MM.1S (cell line): Measurements from ENCODE around the gene SMU1.

ENCODE experiments used
- DNase-seq: peaks from one replicate; pipeline ENCODE4 v3.0.0-alpha.2; 2015
- H2AFZ ChIP-seq: fragments of 300-600 bp; sonication (generic); 2 replicates; pipeline ENCODE4 v1.6.0; 2016; ENCODE audit warnings: antibody characterized with exemption, low read length
- H3F3A ChIP-seq: fragments of 300-600 bp; sonication (generic); 2 replicates; pipeline ENCODE4 v1.6.1; 2016; ENCODE audit warnings: mild to moderate bottlenecking, antibody characterized with exemption, low read length, moderate library complexity, mixed read lengths; ENCODE audit not compliant: insufficient read depth
- H3K27ac ChIP-seq: fragments of 300-600 bp; sonication (generic); 2 replicates; pipeline ENCODE4 v1.5.1; 2016; ENCODE audit warnings: mild to moderate bottlenecking, low read length
- H3K27me3 ChIP-seq: fragments of 300-600 bp; sonication (generic); replicated peaks from 2 replicates; pipeline ENCODE4 v1.6.0; 2016; ENCODE audit warnings: low read length; ENCODE audit not compliant: insufficient read depth
- H3K36me3 ChIP-seq: fragments of 300-600 bp; sonication (generic); replicated peaks from 2 replicates; pipeline ENCODE4 v1.6.1; 2016; ENCODE audit warnings: mild to moderate bottlenecking, low read length, mixed read lengths; ENCODE audit not compliant: insufficient read depth
- H3K4me1 ChIP-seq: fragments of 300-600 bp; sonication (generic); 2 replicates; pipeline ENCODE4 v1.6.1; 2016; ENCODE audit warnings: low read length, mixed read lengths
- H3K4me2 ChIP-seq: fragments of 300-600 bp; sonication (generic); 2 replicates; pipeline ENCODE4 v1.6.0; 2016; ENCODE audit warnings: low read depth, low read length
- H3K4me3 ChIP-seq: fragments of 300-600 bp; sonication (generic); 2 replicates; pipeline ENCODE4 v1.5.1; 2016; ENCODE audit warnings: low read length, mixed read lengths
- H3K79me2 ChIP-seq: fragments of 300-600 bp; sonication (generic); 2 replicates; pipeline ENCODE4 v1.6.1; 2016; ENCODE audit warnings: mixed run types, low read length, mixed read lengths
- H3K9ac ChIP-seq: fragments of 300-600 bp; sonication (generic); 2 replicates; pipeline ENCODE4 v1.6.1; 2016; ENCODE audit warnings: low read length, mixed read lengths
- H3K9me2 ChIP-seq: fragments of 300-600 bp; sonication (generic); replicated peaks from 2 replicates; pipeline ENCODE4 v1.6.1; 2016; ENCODE audit warnings: mild to moderate bottlenecking, low read length, mixed read lengths; ENCODE audit not compliant: insufficient read depth
- H3K9me3 ChIP-seq: fragments of 300-600 bp; sonication (generic); replicated peaks from 2 replicates; pipeline ENCODE4 v1.6.1; 2016; ENCODE audit warnings: mild to moderate bottlenecking, low read length, mixed read lengths; ENCODE audit not compliant: insufficient read depth
- H4K20me1 ChIP-seq: fragments of 300-600 bp; sonication (generic); 2 replicates; pipeline ENCODE4 v1.6.1; 2016; ENCODE audit warnings: mild to moderate bottlenecking, low read length, moderate library complexity, mixed read lengths; ENCODE audit not compliant: insufficient read depth
- CTCF ChIP-seq: fragments of 300-600 bp; sonication (generic); IDR thresholded peaks from 2 replicates; pipeline ENCODE4 v1.5.1; 2016; ENCODE audit warnings: antibody characterized with exemption, low read length, mixed read lengths
- EZH2 ChIP-seq: fragments of 300-600 bp; sonication (generic); optimal IDR thresholded peaks from 2 replicates; pipeline ENCODE3; 2017; ENCODE audit warnings: low read depth, mild to moderate bottlenecking, antibody characterized with exemption, low read length, mixed read lengths
- EZH2phosphoT487 ChIP-seq: fragments of 300-600 bp; sonication (generic); IDR thresholded peaks from 2 replicates; pipeline ENCODE4 v1.6.1; 2018; ENCODE audit warnings: antibody characterized with exemption, low read length

The SMU1 gene

GRCh38 chr9:33022755-33023154, 53.7 kb downstream of the SMU1 start:
- Histone ChIP-seq H3K4me2 (no peak overlapping the region), H3F3A (no peaks in the 10 kb centered on the region), H3K27ac (no peak overlapping the region), H3K79me2 (peaks cover 58% of the 10 kb centered on the region), H3K9me3 (no peaks in the 10 kb centered on the region), H3K9ac (no peak overlapping the region), H4K20me1 (peaks cover 13% of the 10 kb centered on the region), H3K4me1 (peaks cover 16% of the 10 kb centered on the region), H3K27me3 (no peaks in the 10 kb centered on the region), H3K9me2 (no peaks in the 10 kb centered on the region), H3K4me3 (no peak overlapping the region), H2AFZ (no peak overlapping the region), H3K36me3 (peaks cover 2% of the 10 kb centered on the region; the same call in 1 of the 2 replicates)
- no peak for DNase-seq
- no peak for TF ChIP-seq EZH2
- TF ChIP-seq EZH2phosphoT487 = no peak
- TF ChIP-seq CTCF = no peak

- Histone ChIP-seq H4K20me1 (peaks cover 13% of the 10 kb centered on the region), H3K4me2 (no peak overlapping the region), H3K27ac (no peak overlapping the region), H3K9ac (no peak overlapping the region), H3K4me3 (no peak overlapping the region), H3K79me2 (peaks cover 54% of the 10 kb centered on the region), H3K27me3 (no peaks in the 10 kb centered on the region), H3K9me2 (no peaks in the 10 kb centered on the region), H2AFZ (no peak overlapping the region), H3K36me3 (peaks cover 2% of the 10 kb centered on the region; the same call in 1 of the 2 replicates), H3F3A (no peaks in the 10 kb centered on the region), H3K9me3 (no peaks in the 10 kb centered on the region), H3K4me1 (peaks cover 16% of the 10 kb centered on the region)
- no peak for DNase-seq
- TF ChIP-seq EZH2phosphoT487 (no peak), CTCF (no peak), EZH2 (no peak)
Measured at GRCh38 chr9:33022303-33022702, 54.2 kb downstream of the SMU1 start.

- Histone ChIP-seq H3K79me2 (peaks cover 30% of the 10 kb centered on the region), H3K4me2 (no peak overlapping the region), H3K4me1 (peaks cover 7% of the 10 kb centered on the region), H3K27me3 (no peaks in the 10 kb centered on the region), H4K20me1 (no peaks in the 10 kb centered on the region), H3K9ac (no peak overlapping the region), H3K27ac (no peak overlapping the region), H3K9me2 (no peaks in the 10 kb centered on the region), H3K36me3 (0 out of 2 replicates have a peak, but pooled peaks cover 2% of the 10 kb centered on the region), H2AFZ (no peak overlapping the region), H3K4me3 (no peak overlapping the region), H3F3A (no peaks in the 10 kb centered on the region), H3K9me3 (no peaks in the 10 kb centered on the region)
- DNase-seq = no peak
- TF ChIP-seq CTCF (no peak), EZH2phosphoT487 (no peak), EZH2 (no peak)
Measured at GRCh38 chr9:33019797-33020196, 56.7 kb downstream of the SMU1 start.
